SK-N-SH treated with all-trans-retinoic acid at 6 μM for 48 hours (cell line): ENCODE measurements around the gene CHAF1B.

ENCODE experiments used
- ATAC-seq: fragments of 200-7000 bp; cut with Tn5 transposase; 3 replicates; pipeline ENCODE4 v1.9.1; 2020; ENCODE audit warnings: mild to moderate bottlenecking, moderate library complexity
- BACH2 ChIP-seq: fragments of 250-450 bp; sonication (Bioruptor Pico); IDR thresholded peaks from 2 replicates; pipeline ENCODE4 v1.9.0; 2021; ENCODE audit warnings: mild to moderate bottlenecking, borderline replicate concordance
- CREB5 ChIP-seq: fragments of 250-450 bp; sonication (Bioruptor Pico); IDR thresholded peaks from 2 replicates; pipeline ENCODE4 v1.5.1; 2020; ENCODE audit warnings: low read depth, mild to moderate bottlenecking, moderate library complexity
- CSDC2 ChIP-seq: fragments of 250-450 bp; sonication (Bioruptor Pico); IDR thresholded peaks from 2 replicates; pipeline ENCODE4 v1.5.0; 2020; ENCODE audit warnings: mild to moderate bottlenecking, moderate library complexity
- CSRNP3 ChIP-seq: fragments of 250-450 bp; sonication (Bioruptor Pico); IDR thresholded peaks from 2 replicates; pipeline ENCODE4 v1.5.1; 2021; ENCODE audit warnings: mild to moderate bottlenecking, moderate library complexity
- ESRRG ChIP-seq: fragments of 250-450 bp; sonication (Bioruptor Pico); IDR thresholded peaks from 2 replicates; pipeline ENCODE4 v1.6.1; 2021; ENCODE audit warnings: mild to moderate bottlenecking
- GLIS3 ChIP-seq: fragments of 250-450 bp; sonication (Bioruptor Pico); IDR thresholded peaks from 2 replicates; pipeline ENCODE4 v1.5.0; 2020; ENCODE audit warnings: mild to moderate bottlenecking, moderate library complexity
- ISL1 ChIP-seq: fragments of 250-450 bp; sonication (Bioruptor Pico); IDR thresholded peaks from 2 replicates; pipeline ENCODE4 v2.1.2; 2022; ENCODE audit warnings: mild to moderate bottlenecking, moderate library complexity
- OSR1 ChIP-seq: fragments of 250-450 bp; sonication (Bioruptor Pico); IDR thresholded peaks from 2 replicates; pipeline ENCODE4 v1.8.0; 2022; ENCODE audit warnings: moderate library complexity, mild to moderate bottlenecking, inconsistent platforms
- PATZ1 ChIP-seq: fragments of 250-450 bp; sonication (Bioruptor Pico); IDR thresholded peaks from 2 replicates; pipeline ENCODE4 v1.8.0; 2020; ENCODE audit warnings: mild to moderate bottlenecking, moderate library complexity, borderline replicate concordance
- POU6F1 ChIP-seq: fragments of 250-450 bp; sonication (Bioruptor Pico); IDR thresholded peaks from 2 replicates; pipeline ENCODE4 v1.8.0; 2021; ENCODE audit warnings: low read depth, mild to moderate bottlenecking, moderate library complexity, borderline replicate concordance
- RARB ChIP-seq: fragments of 250-450 bp; sonication (Bioruptor Pico); IDR thresholded peaks from 2 replicates; pipeline ENCODE4 v1.8.0; 2021; ENCODE audit warnings: mild to moderate bottlenecking, moderate library complexity
- SNAI2 ChIP-seq: fragments of 250-450 bp; sonication (Bioruptor Pico); IDR thresholded peaks from 2 replicates; pipeline ENCODE4 v1.5.0; 2020; ENCODE audit warnings: mild to moderate bottlenecking, moderate library complexity
- TCF4 ChIP-seq: fragments of 250-450 bp; sonication (Bioruptor Pico); IDR thresholded peaks from 2 replicates; pipeline ENCODE4 v1.8.0; 2021; ENCODE audit warnings: mild to moderate bottlenecking, moderate library complexity, borderline replicate concordance
- TOX ChIP-seq: fragments of 250-450 bp; sonication (Bioruptor Pico); IDR thresholded peaks from 2 replicates; pipeline ENCODE4 v1.8.0; 2021; ENCODE audit warnings: mild to moderate bottlenecking, moderate library complexity, borderline replicate concordance
- TSHZ2 ChIP-seq: fragments of 250-450 bp; sonication (Bioruptor Pico); IDR thresholded peaks from 2 replicates; pipeline ENCODE4 v1.5.0; 2020; ENCODE audit warnings: mild to moderate bottlenecking, moderate library complexity
- ZFP30 ChIP-seq: fragments of 450-650 bp; formaldehyde crosslinking; IDR thresholded peaks from 2 replicates; pipeline ENCODE4 v1.5.0; 2022; ENCODE audit warnings: mild to moderate bottlenecking, moderate library complexity
- ZNF565 ChIP-seq: fragments of 450-650 bp; formaldehyde crosslinking; conservative IDR thresholded peaks from 2 replicates; pipeline ENCODE4 v1.5.0; 2020; ENCODE audit warnings: low read depth, mild to moderate bottlenecking, moderate library complexity
- ZNF8 ChIP-seq: fragments of 450-650 bp; formaldehyde crosslinking; IDR thresholded peaks from 2 replicates; pipeline ENCODE4 v1.5.0; 2020; ENCODE audit warnings: mild to moderate bottlenecking, moderate library complexity

Gene CHAF1B

GRCh38 chr21:36433059-36433709 lies 48.0 kb downstream of the CHAF1B start:
- no peak for TF ChIP-seq ZFP30 (CRISPR knock-in tag)
- no peak for TF ChIP-seq ISL1
- TF ChIP-seq CSDC2 (CRISPR knock-in tag), result no peak
- no peak for TF ChIP-seq POU6F1
- no peak for TF ChIP-seq ZNF565 (CRISPR knock-in tag)
- no peak for TF ChIP-seq ESRRG (CRISPR knock-in tag)
- TF ChIP-seq SNAI2 (CRISPR knock-in tag), result no peak
- no peak for TF ChIP-seq OSR1
- ATAC-seq, result no peak

GRCh38 chr21:36434144-36434543 lies 49.0 kb downstream of the CHAF1B start:
- ATAC-seq, result no peak
- TF ChIP-seq TSHZ2 (CRISPR knock-in tag) (no peak), TCF4 (CRISPR knock-in tag) (no peak), GLIS3 (CRISPR knock-in tag) (no peak), CSRNP3 (CRISPR knock-in tag) (no peak), POU6F1 (no peak), ISL1 (no peak), BACH2 (no peak), TOX (CRISPR knock-in tag) (no peak)

GRCh38 chr21:36436829-36437744 lies 51.9 kb downstream of the CHAF1B start:
- ATAC-seq, result no peak; the same call in 2 of the 3 replicates
- TF ChIP-seq CSRNP3 (CRISPR knock-in tag), result no peak
- TF ChIP-seq CREB5 (CRISPR knock-in tag), result no peak
- no peak for TF ChIP-seq TOX (CRISPR knock-in tag)
- no peak for TF ChIP-seq TCF4 (CRISPR knock-in tag)
- no peak for TF ChIP-seq RARB (CRISPR knock-in tag)
- no peak for TF ChIP-seq POU6F1
- TF ChIP-seq SNAI2 (CRISPR knock-in tag), result no peak
- no peak for TF ChIP-seq ZNF8 (CRISPR knock-in tag)
- no peak for TF ChIP-seq PATZ1 (CRISPR knock-in tag)
- TF ChIP-seq CSDC2 (CRISPR knock-in tag), result no peak
- TF ChIP-seq ESRRG (CRISPR knock-in tag), result no peak
- TF ChIP-seq ZFP30 (CRISPR knock-in tag), result no peak
